SK-N-DZ (cell line): ENCODE data around the gene NUP160. TPM values are rescaled to one million over a fixed set of nuclear protein-coding genes. Genes with fewer than 3 reads are reported as not detected.
"Not testable (repeated sequence)": the region's sequence is repeated elsewhere in the genome, so short reads cannot be mapped to it uniquely, and the experiment has no call there.

ENCODE experiments used
- DNase-seq: peaks from one replicate; pipeline ENCODE4 v3.0.0-alpha.2; 2015; ENCODE audit warnings: low spot score
- polyA plus RNA-seq, 2 experiments: library from polyadenylated mRNA; depleted of rRNA; stranded (reverse); fragments of >200 nt; gene quantifications; 2 replicates each; pipeline ENCODE4 v1.2.3, GENCODE V29; 2014

The NUP160 gene, protein sequence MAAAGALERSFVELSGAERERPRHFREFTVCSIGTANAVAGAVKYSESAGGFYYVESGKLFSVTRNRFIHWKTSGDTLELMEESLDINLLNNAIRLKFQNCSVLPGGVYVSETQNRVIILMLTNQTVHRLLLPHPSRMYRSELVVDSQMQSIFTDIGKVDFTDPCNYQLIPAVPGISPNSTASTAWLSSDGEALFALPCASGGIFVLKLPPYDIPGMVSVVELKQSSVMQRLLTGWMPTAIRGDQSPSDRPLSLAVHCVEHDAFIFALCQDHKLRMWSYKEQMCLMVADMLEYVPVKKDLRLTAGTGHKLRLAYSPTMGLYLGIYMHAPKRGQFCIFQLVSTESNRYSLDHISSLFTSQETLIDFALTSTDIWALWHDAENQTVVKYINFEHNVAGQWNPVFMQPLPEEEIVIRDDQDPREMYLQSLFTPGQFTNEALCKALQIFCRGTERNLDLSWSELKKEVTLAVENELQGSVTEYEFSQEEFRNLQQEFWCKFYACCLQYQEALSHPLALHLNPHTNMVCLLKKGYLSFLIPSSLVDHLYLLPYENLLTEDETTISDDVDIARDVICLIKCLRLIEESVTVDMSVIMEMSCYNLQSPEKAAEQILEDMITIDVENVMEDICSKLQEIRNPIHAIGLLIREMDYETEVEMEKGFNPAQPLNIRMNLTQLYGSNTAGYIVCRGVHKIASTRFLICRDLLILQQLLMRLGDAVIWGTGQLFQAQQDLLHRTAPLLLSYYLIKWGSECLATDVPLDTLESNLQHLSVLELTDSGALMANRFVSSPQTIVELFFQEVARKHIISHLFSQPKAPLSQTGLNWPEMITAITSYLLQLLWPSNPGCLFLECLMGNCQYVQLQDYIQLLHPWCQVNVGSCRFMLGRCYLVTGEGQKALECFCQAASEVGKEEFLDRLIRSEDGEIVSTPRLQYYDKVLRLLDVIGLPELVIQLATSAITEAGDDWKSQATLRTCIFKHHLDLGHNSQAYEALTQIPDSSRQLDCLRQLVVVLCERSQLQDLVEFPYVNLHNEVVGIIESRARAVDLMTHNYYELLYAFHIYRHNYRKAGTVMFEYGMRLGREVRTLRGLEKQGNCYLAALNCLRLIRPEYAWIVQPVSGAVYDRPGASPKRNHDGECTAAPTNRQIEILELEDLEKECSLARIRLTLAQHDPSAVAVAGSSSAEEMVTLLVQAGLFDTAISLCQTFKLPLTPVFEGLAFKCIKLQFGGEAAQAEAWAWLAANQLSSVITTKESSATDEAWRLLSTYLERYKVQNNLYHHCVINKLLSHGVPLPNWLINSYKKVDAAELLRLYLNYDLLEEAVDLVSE (N-terminal part only)
- 41.7 and 42.0 TPM in 2 replicates for polyA plus RNA-seq (2014; cell fraction: cytosol; rRNA removed)
- 59.1 and 70.3 TPM in 2 replicates for polyA plus RNA-seq (2014; cell fraction: nucleus; rRNA removed)

DNA sequence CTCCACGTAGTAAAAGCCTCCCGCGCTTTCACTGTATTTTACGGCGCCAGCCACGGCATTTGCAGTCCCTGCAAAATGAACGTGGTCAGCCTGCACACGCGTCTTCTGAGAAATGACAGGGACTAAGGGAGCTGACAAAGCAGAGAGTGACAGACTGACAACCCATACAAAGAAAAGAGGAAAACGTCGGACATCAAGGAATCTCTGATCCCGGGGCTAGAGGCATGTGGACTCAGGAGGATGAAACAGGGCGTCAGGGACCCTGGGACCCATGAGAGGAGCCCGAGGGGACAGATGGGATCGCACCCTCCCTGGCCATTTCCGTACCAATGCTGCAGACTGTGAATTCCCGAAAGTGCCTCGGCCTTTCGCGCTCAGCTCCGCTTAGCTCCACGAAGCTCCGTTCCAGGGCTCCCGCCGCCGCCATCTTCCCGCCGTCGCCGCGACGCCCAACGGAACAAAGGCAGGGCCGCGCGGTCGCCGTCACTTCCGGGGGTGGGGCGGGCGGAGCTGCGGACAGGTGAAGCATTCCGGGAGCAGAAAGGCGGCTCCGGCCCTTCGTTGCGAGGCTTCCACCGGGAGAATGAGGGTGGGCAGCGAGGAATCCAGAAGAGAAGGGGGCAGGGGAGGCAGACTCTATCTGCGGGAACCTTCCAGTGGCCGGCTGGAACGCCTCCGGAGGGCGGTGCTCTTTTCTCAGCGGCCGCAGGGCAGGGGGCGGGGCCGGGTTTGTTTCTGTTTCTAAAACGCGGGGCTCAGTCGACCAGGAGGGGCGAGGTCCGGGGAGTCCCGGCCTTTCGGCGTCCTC lies at the start of gene NUP160:
Gene NUP160, minus strand, starts transcription at position 459 of the 808 bp plus-strand sequence. Its CDS starts 32 bp downstream, at position 427.
- DNase-seq = peak; percentile 63

DNA sequence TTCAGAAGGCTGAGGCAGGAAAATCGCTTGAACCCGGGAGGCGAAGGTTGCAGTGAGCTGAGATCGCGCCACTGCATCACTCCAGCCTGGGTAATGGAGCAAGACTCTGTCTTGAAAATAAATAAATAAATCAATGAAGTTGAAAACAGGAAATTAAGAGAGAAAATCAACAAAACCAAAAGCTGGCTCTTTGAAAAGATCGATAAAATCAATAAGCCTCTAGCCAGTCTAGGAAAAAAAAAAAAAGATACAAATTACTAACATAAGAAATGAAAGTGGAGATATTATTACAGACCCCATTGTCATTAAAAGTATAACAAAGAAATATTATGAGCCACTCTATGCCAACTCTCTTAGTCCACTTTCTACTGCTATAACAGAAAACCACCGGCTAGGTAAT lies 48.0 kb upstream of the NUP160 start:
- no peak for DNase-seq

DNA sequence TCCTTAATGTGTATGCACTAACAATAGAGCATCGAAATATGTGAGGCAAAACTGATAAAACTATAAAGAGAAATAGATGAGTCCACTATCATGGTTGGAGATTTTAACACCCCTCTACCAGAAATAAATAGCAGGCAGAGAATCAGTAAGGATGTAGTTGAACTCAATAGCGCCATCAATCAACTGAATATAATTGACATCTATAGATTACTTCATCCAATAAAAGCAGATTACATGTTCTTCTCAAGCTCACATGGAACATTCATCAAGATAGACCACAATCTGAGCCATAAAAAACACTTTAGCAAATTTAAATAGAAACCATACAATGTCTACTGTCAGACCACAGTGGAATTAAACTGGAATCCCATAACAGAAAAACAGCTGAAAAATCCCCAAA lies 46.9 kb upstream of the NUP160 start:
- peak; percentile 86 for DNase-seq

DNA sequence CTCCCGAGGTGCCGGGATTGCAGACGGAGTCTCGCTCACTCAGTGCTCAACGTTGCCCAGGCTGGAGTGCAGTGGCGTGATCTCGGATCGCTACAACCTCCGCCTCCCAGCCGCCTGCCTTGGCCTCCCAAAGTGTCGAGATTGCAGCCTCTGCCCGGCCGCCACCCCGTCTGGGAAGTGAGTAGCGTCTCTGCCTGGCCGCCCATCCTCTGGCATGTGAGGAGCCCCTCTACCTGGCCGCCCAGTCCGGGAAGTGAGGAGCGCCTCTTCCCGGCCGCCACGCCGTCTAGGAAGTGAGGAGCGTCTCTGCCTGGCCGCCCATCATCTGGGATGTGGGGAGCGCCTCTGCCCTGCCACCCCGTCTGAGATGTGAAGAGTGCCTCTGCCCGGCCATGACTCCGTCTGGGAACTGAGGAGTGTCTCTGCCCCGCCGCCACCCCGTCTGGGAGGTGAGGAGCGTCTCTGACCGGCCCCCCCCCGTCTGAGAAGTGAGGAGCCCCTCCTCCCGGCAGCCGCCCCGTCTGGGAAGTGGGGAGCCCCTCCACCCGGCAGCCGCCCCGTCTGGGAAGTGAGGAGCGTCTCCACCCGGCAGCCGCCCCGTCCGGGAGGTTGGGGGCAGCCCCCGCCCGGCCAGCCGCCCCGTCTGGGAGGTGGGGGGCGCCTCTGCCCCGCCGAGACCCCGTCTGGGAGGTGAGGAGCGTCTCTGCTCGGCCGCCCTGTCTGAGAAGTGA lies 44.6 kb upstream of the NUP160 start:
- not testable (repeated sequence) for DNase-seq

DNA sequence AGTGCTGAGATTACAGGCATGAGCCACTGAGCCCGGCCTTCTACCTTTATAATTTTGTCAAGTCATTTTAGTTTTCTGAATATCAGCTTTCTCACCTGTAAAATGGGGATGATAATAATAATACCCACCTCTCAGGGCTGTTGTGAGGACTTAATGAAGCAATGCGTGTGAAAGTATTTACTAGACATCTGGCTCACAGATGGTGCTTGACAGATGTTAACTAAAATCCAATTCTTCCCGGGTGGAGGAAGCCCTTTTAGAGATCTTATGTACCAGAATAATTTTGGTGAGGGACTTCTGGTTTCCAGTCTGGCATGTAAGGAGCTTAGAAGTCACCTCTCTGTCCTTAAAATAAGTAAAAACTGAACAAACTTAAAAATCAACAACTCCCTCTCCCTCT lies 43.7 kb upstream of the NUP160 start:
- no peak for DNase-seq

DNA sequence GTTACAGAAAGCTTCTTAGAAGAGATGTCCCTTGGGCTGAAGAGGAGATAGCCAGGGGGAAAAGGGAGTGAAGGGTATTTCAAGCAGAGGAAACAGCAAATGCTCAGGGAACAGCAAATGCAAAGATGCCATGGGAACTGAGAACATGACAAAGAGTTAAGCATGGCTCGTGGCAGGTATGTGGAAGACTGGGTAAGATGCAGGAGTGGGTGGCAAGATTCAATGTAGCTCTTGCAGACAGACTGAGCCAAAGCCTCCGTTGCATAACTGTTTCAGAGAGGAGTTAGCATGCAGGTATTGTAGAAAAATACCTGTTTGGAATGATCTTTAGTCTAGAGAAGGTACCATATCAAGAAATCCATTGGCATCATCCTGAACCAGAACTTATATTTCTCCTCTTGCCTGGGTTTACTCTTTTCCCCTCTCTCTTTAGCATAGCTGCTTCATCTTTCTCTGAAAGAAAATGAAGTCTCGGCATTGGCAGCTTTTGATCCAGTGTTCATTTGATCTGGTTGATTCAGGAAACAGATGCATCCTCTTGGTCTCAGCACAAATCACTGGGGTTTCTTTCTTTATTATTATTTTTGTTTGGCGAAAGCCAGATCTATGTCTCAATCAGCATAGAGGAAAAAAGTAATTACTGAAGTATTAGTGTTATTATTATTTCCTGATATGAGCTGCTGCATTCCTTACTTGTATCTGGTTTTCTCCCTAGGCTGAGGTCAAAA lies 41.7 kb upstream of the NUP160 start:
- no peak for DNase-seq

DNA sequence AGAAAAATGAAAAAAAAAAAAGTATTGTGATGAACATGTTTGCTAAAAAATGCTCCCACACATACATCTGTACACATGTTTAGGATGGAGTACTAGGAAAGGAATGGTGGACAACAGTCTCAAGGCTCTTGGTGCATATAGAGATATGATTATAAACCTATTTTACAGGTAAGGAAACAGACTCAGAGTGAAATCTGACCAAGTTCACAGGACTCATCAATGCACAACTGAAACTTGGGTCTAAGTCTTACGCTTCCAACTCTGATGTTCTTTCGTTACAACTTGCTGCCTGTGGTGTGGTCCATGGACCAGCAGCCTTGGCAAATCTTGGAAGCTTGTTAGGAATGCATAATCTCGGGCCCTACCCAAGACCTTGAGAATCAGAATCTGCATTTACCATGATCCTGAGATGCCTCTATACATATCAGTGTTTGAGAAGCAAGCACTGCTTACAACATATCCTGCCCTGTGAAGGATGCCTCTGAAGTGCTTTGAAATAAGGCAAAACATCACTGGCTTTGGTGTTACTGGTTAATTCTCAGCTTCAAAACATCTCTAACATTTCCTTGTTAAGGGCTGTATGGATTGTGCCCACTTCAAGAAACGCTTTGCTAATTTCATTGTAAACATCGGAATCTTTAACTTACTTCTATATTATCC lies 39.9 kb upstream of the NUP160 start:
- no peak for DNase-seq

DNA sequence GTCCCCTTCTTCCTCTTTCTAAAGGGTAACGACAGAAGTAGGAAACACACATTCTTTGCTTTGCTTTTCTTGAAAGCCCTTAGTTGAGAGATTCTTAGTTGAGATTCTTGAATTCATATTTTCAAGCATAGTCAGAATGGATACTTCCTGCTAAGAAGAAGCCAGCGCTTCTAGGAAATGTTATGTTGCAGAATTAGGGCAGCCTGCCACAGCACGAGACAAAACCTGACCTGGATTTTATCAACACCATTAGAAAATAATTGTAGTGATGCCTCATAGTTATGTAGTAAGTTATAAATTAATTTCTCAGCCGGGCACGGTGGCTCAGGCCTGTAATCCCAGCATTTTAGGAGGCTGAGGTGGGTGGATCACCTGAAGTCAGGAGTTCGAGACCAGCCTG lies 37.9 kb upstream of the NUP160 start:
- no peak for DNase-seq

DNA sequence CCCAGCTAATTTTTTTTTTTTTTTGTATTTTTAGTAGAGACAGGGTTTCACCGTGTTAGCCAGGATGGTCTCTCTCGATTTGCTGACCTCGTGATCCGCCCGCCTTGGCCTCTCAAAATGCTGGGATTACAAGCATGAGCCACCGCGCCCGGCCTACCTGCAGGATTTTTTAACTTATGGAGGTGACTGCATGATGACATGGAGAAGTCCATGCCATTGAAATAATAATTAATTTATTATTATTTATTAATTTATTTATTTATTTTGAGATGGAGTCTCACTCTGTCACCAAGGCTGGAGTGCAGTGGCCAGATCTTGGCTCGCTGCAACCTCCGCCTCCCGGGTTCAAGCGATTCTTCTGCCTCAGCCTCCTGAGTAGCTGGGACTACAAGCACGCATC lies 34.3 kb upstream of the NUP160 start:
- DNase-seq = not testable (repeated sequence)

DNA sequence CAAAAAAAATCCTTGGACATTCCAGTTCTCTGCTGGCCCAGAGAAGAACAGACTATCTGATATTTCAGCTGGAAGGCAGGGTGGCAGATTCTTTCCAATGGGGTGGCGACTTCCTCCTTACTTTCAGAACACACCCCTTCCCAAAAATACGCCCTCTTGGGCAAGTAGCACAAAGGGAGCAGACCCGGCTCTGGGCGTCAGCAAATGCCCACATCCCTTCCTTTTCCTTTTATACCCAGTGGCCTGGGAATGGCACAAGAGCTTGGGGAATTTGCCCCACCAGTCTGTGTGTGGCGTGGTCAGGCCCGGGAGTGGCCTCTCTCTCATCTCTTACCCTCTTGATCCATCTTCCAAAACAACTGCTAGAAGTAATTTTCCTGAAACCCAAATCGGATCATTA lies 33.0 kb upstream of the NUP160 start:
- no peak for DNase-seq

DNA sequence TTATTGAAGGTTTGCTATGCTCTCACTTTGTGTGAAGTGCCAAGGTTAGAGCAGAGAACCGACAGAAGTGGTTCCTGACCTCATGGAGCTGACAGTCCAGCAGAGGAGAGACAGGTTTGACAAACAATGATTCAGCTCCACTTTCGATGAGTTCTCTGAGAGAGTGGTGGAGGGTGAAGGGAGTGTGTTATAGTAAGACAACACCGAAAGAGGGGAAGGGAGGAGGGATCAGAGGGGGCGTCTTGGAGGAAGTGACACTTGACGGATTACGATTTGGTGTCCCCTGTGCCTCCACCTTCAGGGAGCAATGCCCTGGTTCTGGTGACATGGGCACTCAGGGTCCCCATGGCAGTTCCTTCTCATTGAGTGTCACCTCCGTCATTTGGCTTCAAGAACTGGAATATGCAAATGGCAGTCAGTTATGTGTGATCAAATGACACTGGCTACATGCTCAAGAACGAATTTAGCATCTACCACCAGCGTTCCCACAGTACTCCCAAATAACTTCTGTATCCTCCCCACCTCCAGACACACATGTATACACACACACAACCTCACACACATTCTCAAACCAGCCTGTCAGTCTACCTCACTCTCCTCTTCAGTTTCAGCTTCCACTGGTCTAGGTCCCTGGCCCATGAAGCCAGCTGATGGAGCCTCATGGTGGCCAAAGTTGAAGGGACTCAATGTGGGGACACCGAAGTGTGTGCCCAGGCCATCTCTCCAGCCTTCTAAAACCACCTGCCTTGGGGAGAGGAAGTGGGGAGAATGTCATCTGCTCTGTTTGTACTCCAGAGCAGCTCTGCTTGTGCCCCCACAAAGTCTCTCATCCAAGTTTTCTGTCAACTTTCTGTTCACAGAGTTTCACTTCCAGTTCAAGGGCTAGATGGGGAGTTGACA lies 31.4 kb upstream of the NUP160 start:
- DNase-seq = no peak

DNA sequence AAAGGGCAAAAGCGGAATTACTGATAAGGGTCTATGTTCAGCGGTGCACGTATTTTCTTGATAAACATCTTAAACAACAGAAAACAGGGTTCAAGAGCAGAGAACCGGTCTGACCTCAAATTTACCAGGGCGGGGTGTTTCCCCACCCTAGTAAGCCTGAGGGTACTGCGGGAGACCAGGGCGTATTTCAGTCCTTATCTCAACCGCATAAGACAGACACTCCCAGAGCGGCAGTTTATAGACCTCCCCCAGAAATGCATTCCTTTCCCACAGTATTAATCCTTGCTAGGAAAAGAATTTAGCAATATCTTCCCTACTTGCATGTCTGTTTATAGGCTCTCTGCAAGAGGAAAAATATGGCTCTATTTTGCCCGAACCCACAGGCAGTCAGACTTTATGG lies 27.7 kb upstream of the NUP160 start:
- not testable (repeated sequence) for DNase-seq

DNA sequence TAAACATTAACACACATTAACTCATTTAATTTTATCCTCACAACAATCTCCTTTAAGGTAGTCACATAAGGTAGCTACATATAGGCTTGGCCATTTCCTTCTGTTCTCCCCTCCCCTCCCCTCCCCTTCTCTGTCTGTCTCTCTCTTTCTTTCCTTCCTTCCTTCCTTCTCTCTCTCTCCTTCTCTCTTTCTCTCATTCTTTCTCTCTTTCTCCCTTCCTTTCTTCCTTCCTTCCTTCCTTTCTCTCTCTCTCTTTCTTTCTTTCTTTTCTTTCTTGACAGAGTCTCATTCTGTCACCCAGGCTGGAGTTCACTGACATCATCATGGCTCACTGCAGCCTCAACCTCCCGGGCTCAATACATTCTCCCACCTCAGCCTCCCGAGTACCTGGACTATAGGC lies 22.3 kb upstream of the NUP160 start:
- no peak for DNase-seq

DNA sequence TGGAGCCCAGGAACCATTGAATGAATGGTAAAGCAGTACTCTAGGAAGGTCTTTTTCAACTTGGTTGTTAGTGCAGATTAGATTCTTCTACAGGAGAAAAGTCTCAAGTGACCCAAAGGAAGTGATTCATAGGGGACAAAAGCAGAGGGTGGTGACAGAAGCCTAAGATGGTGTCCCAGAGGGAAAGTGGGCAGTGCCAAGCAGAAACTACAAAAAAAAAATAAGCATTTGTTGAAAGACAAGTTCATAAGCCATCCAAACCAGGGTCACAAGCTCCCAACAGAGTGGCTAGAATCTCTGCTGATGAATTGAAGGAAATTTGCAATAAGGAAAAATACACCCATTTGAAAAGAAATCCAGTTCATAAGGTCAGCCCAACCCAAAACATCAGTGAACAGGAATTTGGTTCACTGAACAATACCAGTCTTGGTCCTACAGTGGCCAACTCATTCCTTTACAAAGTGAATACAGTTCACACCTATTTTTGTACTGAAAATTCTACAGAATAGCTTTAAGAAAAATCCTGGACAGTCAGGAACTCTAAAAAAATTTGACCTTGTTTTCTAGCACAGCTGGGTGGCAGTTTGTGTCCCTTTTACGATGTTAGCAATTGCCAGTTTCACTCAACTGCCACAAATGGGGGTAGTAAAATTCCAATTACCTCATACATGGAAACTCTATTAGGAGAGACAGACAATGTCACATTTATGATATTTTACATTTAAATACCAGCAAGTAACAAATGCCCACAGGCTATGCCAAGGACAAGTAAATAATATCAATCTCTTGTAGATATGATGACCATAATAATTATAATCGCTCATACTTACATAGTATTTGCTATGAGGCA lies 21.6 kb upstream of the NUP160 start:
- no peak for DNase-seq

DNA sequence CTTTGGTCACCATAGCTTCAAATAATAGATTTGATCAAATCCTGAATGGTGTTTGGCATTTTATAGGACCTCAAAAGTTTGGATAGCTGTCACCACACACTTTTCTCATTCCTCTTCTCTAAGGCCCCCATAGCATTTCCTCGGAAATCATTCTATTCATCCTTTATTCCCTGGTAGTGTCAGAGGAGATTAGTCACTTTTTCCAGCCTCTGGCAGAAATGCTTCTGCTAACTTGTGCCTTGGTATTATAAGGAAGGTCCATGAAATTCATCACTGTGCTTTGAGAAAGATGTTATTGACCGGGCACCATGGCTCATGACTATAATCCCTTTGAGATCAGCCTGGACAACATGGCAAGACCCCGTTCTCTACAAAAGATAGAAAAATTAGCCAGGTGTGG lies 19.7 kb upstream of the NUP160 start:
- DNase-seq = no peak

DNA sequence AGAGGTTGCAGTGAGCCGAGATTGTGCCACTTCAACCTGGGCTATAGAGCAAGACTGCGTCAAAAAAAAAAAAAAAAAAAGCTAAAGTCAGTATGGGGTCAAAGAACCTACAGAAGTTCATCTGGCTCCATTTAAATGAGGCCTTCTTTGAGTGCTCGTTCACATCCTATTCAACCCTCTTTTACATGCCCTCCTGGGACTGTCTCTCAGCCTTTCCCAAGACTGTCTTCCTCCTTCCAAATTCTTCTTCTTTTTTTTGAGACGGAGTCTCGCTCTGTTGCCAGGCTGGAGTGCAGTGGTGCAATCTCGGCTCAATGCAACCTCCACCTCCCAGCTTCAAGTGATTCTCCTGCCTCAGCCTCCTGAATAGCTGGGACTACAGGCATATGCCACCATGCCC lies 18.7 kb upstream of the NUP160 start:
- not testable (repeated sequence) for DNase-seq

DNA sequence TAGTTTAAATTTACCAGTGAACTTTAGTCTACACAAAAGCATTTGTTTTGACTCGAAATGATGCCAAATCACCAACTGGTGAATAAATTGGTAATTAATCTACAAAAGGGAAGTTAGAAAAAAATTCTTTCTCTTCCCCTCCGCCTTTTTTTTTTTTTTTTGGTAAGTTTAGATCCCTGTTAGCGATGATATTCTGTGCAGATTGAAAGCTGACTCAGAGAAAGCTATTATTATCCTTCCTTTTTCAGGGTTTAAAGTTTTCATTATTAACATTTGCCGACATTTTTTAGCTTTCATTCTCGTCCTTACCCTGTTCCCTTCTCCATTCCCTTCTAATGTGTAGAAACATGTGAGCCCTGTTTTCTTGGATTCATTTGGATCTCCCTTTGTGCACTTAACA lies 16.8 kb upstream of the NUP160 start:
- DNase-seq = no peak
